ENCODE measurements around the gene PPIL4.

PPIL4 gene

GRCh38 chr6:149480502-149481280 is 65.2 kb downstream of the PPIL4 start:
- Histone ChIP-seq H3K9me3 (ENCODE audit: severe bottlenecking) (no peaks in the 10 kb centered on the region), H3K4me3 (ENCODE audit: low read depth, low read length) (no peak overlapping the region), H3K27me3 (ENCODE audit: insufficient read depth, low read depth, severe bottlenecking) (no peaks in the 10 kb centered on the region), H3K36me3 (no peaks in the 10 kb centered on the region), H3K27ac (no peak overlapping the region)
- TF ChIP-seq CTCF (IDR thresholded peaks at IDR 0.05; ENCODE audit: low read depth, low read length): no peak
- DNase-seq: no peak

DNA sequence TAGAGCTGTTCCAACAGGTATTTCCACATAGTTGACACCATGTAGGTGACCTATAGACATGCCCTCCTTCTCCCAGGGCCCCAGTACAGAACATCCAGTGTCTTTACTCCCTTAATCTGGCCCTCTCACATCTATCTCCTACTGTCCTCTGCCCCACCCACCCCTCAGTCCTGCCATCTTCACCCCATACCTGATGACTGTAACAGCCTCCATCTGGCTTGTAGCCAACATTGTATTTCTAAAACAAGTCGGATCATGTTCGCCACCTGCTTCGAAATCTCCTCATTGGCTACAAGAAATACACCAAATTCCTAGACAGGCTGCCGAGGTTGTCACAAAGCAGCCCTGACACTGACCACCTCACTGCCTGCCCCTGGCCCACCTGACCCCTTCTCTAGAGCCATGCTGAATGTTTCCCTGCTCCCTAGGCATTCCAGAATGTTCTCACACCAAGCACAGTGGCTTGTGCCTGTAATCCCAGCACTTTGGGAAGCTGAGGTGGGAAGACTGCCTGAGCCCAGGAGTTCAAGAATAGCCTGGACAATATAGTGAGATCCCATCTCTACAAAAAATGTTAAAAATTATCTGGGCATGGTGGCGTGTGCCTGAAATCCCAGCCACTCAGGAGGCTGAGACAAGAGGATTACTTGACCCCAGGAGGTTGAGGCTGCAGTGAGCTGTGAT is 67.1 kb downstream of the PPIL4 start:
- no peak for TF ChIP-seq CTCF (IDR thresholded peaks at IDR 0.05; ENCODE audit: low read depth, low read length)
- Histone ChIP-seq H3K27ac (no peak overlapping the region), H3K27me3 (ENCODE audit: insufficient read depth, low read depth, severe bottlenecking) (no peaks in the 10 kb centered on the region), H3K36me3 (no peaks in the 10 kb centered on the region), H3K9me3 (ENCODE audit: severe bottlenecking) (no peaks in the 10 kb centered on the region), H3K4me3 (ENCODE audit: low read depth, low read length) (no peak overlapping the region)
- no peak for DNase-seq

- Histone ChIP-seq H3K9me3 (ENCODE audit: severe bottlenecking) (no peaks in the 10 kb centered on the region), H3K27me3 (ENCODE audit: insufficient read depth, low read depth, severe bottlenecking) (no peaks in the 10 kb centered on the region), H3K27ac (no peak overlapping the region), H3K36me3 (no peaks in the 10 kb centered on the region), H3K4me3 (ENCODE audit: low read depth, low read length) (no peak overlapping the region)
- DNase-seq: no peak
- no peak for TF ChIP-seq CTCF (IDR thresholded peaks at IDR 0.05; ENCODE audit: low read depth, low read length)
These were observed 68.3 kb downstream of the PPIL4 start for GRCh38 chr6:149477544-149477943.

DNA sequence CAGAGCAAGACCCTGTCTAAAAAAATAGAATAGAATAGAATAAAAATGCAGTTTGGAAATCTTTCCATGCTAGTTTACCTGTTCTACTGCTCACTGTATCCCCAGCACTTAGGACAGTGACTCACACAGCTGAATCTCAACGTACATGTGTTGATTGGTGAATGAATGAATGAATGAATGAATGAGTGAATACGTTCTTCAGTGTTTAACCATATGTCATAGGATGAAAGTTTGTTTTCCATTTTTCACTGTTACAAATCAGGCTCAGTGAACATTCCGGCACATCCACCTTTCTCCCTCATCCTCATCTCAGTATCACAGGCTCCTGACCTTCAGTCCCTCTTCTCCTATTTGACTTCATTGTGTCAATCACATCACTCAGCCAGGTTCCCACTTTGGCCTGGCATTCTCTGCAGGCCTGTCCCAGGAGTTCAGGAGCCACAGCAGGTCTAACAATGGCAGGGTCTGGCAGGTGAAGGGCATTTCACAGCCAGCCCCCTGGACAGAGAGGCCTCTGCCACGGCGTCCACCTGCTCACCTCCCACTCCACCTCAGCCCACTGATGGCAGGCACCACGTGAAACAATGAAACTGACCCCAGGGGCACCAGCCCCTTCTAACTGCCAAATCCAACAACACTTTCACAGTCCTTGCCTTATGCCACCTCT is 68.9 kb downstream of the PPIL4 start:
- Histone ChIP-seq H3K9me3 (ENCODE audit: severe bottlenecking) (no peaks in the 10 kb centered on the region), H3K27ac (no peak overlapping the region), H3K36me3 (no peaks in the 10 kb centered on the region), H3K4me3 (ENCODE audit: low read depth, low read length) (no peak overlapping the region), H3K27me3 (ENCODE audit: insufficient read depth, low read depth, severe bottlenecking) (no peaks in the 10 kb centered on the region)
- DNase-seq: no peak
- TF ChIP-seq CTCF (IDR thresholded peaks at IDR 0.05; ENCODE audit: low read depth, low read length): no peak

DNA sequence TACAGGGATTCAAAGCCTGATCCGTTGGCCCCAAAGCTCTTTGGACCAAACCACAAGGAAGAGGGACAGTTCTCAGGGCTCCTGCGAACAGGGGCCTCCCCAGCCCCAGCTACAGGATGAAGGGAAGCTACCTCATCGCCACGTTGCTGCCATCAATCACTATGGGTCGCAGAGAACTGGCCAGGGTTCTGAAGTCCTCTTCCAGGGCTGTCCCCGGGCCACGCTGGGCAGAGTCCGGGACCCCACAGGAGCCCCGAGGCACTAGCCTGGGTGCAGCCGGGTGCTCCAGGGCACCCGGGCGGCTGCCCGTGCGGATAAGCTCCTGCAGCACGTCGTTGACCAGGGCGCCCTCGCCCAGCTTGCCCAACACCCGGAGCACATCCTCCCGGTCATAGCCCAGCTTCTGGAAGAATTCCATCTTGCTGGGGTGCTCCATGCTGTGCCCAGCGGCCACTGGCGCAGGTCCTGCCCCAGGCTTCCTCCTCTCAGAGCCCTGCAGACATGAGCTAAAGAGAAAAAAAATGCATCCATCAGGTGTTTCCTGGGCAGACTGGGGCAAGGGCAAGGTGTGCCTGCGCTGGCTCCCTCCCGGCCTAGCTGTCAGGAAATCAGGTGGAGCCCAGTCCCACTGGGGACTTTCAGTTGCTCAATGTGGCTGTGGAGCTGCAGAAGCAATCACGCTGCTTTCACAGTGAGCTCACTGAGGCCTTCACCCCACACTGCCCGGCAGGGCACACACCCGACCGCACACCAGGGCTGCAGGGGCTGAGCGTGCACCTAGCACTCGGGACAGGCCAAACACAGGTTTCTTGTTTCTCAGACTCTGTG is 71.5 kb downstream of the PPIL4 start:
- no peak for DNase-seq
- Histone ChIP-seq H3K9me3 (ENCODE audit: severe bottlenecking) (no peaks in the 10 kb centered on the region), H3K36me3 (no peaks in the 10 kb centered on the region), H3K27me3 (ENCODE audit: insufficient read depth, low read depth, severe bottlenecking) (no peaks in the 10 kb centered on the region), H3K4me3 (ENCODE audit: low read depth, low read length) (no peak overlapping the region), H3K27ac (no peak overlapping the region)
- no peak for TF ChIP-seq CTCF (IDR thresholded peaks at IDR 0.05; ENCODE audit: low read depth, low read length)

Data from WERI-Rb-1 (cell line).